ENCODE data around the gene ZXDC. TPM values are rescaled to one million over a fixed set of nuclear protein-coding genes. Genes with fewer than 3 reads are reported as not detected.

Gene ZXDC
- total RNA-seq, 1 donor from 2014 or later: 45.4 TPM

DNA sequence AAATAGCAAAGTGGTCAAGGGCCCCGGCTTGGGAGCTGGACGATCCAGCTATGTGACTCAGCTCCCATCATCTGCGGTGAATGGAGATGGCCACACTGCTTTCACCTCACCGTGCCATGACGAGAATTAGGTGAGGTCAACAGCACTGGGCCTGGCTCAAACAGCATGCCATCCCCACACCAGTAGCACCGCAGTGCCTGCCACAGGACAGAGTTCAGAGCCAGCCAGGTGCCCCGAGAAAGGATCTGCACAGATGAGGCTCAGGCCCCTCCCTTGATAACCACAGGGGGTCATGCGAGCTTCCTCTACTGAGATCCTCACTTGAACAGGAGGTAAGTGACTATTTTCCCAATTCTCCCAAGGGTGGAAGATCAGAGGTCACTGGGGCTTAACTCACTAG is 29.4 kb downstream of the ZXDC start:
- DNase-seq (no peak), ATAC-seq (ENCODE audit: low read depth) (no peak)
- Mint-ChIP-seq H3K27me3 (no peaks in the 10 kb centered on the region), H3K9me3 (no peaks in the 10 kb centered on the region), H3K36me3 (ENCODE audit: low read depth) (peaks cover 67% of the 10 kb centered on the region), H3K4me1 (no peaks in the 10 kb centered on the region), H3K27ac (no peak overlapping the region), H3K4me3 (no peak overlapping the region)
- intact Hi-C loops (cut with micrococcal nuclease): no loop called here
- TF ChIP-seq, protein P1, sequence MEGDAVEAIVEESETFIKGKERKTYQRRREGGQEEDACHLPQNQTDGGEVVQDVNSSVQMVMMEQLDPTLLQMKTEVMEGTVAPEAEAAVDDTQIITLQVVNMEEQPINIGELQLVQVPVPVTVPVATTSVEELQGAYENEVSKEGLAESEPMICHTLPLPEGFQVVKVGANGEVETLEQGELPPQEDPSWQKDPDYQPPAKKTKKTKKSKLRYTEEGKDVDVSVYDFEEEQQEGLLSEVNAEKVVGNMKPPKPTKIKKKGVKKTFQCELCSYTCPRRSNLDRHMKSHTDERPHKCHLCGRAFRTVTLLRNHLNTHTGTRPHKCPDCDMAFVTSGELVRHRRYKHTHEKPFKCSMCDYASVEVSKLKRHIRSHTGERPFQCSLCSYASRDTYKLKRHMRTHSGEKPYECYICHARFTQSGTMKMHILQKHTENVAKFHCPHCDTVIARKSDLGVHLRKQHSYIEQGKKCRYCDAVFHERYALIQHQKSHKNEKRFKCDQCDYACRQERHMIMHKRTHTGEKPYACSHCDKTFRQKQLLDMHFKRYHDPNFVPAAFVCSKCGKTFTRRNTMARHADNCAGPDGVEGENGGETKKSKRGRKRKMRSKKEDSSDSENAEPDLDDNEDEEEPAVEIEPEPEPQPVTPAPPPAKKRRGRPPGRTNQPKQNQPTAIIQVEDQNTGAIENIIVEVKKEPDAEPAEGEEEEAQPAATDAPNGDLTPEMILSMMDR (IDR thresholded peaks at IDR 0.05): no peak
- CTCF ChIA-PET: no interaction called here
- POLR2A ChIA-PET: no interaction called here

DNA sequence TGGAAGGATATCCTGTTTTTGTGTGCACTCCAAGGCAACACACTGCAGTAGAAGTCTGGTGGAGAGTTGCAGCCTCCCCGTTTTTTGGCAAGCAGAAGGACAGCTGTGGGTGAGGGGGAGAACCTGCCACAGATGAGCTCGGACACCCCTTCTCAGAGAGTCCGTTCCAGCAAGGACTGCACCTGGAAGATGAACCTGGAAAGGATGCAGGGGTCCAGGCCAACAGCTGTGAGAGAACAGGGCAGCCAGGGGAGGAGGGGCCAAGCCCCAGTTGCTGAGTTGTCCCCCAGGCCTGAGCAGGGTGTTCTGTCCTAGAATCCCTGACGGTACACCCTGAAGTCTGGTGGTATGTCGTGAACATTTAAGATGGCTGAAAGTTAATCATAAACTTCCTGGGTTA is 30.2 kb downstream of the ZXDC start:
- intact Hi-C loops (cut with micrococcal nuclease): no loop called here
- H3K27ac Mint-ChIP-seq: no peak overlapping the region
- DNase-seq (no peak), ATAC-seq (ENCODE audit: low read depth) (no peak)
- no peak overlapping the region for H3K4me3 Mint-ChIP-seq
- ChIA-PET POLR2A (no interaction called here), CTCF (no interaction called here)
- H3K36me3 Mint-ChIP-seq (ENCODE audit: low read depth): peaks cover 65% of the 10 kb centered on the region
- H3K9me3 Mint-ChIP-seq: no peaks in the 10 kb centered on the region
- no peaks in the 10 kb centered on the region for H3K27me3 Mint-ChIP-seq
- H3K4me1 Mint-ChIP-seq: no peaks in the 10 kb centered on the region
- TF ChIP-seq, protein P1 (IDR thresholded peaks at IDR 0.05): no peak

DNA sequence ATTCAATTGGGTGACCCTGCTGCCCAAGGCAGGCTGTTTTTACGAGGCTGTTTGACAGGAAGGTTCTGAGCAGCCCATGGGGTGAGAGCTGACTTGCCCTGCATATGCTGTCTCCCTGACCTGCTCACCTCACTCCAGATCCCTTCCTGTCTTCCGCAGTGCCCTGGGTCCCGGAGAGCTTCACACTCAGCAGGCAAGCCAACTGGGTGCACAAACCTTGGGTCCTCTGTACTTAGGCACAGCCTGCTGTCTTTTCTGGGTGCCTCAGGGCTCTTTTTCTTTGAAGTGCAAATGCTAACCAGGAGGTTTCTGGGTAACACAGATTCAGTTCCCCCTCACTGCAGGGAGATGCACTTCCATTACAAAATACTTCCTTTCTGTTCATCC is 32.8 kb downstream of the ZXDC start:
- Mint-ChIP-seq H3K27me3 (no peaks in the 10 kb centered on the region), H3K4me3 (no peak overlapping the region), H3K4me1 (no peaks in the 10 kb centered on the region), H3K36me3 (ENCODE audit: low read depth) (peaks cover 65% of the 10 kb centered on the region), H3K27ac (no peak overlapping the region), H3K9me3 (no peaks in the 10 kb centered on the region)
- ATAC-seq (ENCODE audit: low read depth) (no peak), DNase-seq (no peak)
- TF ChIP-seq, protein P1 (IDR thresholded peaks at IDR 0.05): no peak
- ChIA-PET CTCF (no interaction called here), POLR2A (no interaction called here)
- intact Hi-C loops (cut with micrococcal nuclease): no loop called here

DNA sequence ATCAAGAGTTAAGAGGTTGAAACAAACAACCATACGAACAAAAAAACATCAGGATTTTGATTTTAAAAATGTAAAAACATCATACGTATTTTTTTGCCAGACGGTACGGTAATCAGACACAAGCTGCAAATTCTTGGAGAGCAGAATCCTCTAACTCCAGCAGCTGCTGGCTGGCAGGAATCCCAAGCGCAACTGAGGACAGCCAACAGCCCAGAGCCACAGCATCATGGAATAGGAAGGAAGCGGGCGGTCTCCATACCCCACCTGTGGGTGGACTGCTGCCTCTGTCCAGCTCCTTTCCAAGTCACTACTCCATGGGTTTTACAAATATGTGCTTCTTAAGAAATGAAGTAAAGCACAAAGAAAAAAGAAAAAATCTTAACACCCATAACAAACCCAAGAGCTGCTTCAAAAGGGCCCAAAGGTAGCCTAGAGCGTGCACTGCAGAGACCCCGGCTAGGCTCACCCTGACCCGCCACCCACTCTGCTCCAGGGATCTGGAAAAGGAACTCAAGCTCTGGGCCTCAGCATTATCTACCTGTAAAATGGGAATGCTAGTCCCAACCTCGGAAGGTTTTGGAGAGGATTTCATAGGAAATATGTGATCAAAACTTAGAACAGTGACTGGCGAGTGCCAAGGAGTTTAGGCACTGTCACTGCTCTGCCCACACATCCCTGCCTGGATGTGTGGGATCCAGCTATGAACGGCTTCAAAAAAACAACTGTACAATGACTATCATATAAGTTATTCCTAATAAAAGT is 33.4 kb downstream of the ZXDC start:
- Mint-ChIP-seq H3K4me1 (no peaks in the 10 kb centered on the region), H3K36me3 (ENCODE audit: low read depth) (peaks cover 66% of the 10 kb centered on the region), H3K27ac (no peak overlapping the region), H3K9me3 (no peaks in the 10 kb centered on the region), H3K4me3 (no peak overlapping the region), H3K27me3 (no peaks in the 10 kb centered on the region)
- ChIA-PET CTCF (no interaction called here), POLR2A (no interaction called here)
- intact Hi-C loops (cut with micrococcal nuclease): no loop called here
- DNase-seq (no peak), ATAC-seq (ENCODE audit: low read depth) (no peak)
- TF ChIP-seq, protein P1 (IDR thresholded peaks at IDR 0.05): no peak

DNA sequence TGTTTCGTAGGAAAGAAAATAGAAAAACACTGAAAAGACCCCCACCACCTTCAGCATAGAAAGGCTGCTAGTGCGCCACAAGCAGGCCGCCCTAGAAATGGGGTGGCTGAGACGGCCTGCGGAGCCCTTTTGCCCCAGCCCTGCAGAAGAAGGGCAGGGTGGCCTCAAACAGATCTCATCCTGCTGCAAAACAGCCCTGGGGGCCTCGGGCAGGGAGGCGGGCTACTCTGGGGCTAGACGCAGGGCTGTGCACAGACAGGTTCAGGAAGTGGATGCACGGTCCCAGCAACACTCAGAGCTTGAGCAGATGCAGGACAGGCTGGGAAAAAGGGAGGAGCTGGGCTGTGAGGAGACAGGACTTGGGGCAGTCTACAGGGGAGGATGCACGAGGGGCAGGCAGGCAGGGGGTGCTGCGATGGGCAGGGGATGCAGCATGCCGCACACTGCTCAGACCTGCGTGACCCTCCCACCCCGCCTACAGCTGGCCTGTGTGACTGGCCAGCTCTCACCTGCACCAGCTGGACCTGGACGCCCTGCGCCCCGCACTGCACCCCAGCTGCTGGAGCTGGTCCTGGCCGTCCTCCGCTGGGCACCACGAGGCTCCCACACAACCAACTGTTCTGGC is 34.3 kb downstream of the ZXDC start:
- ChIA-PET CTCF (no interaction called here), POLR2A (no interaction called here)
- H3K27ac Mint-ChIP-seq: no peak overlapping the region

More for the DNA sequence above, 34.3 kb downstream of the ZXDC start:
- intact Hi-C loops (cut with micrococcal nuclease): no loop called here
- no peak for ATAC-seq (ENCODE audit: low read depth)
- Mint-ChIP-seq H3K36me3 (ENCODE audit: low read depth) (peaks cover 70% of the 10 kb centered on the region), H3K4me3 (no peak overlapping the region), H3K9me3 (no peaks in the 10 kb centered on the region), H3K27me3 (no peaks in the 10 kb centered on the region), H3K4me1 (no peaks in the 10 kb centered on the region)
- TF ChIP-seq, protein P1 (IDR thresholded peaks at IDR 0.05): no peak
- DNase-seq: no peak

Data from activated B cell treated with CpG ODN at 0.5 μM for 24 hours (primary cell).